HTR-8/SVneo (cell line): Measurements from ENCODE around the gene SHE.

Source experiments
- DNase-seq: peaks from one replicate; pipeline ENCODE4 v3.0.0; 2011; ENCODE audit warnings: low spot score, mixed read lengths; ENCODE audit not compliant: insufficient read length
- FAIRE-seq: peaks from 2 replicates; lab custom pipeline; 2011; peaks lifted over from hg19 to GRCh38; lab: Jason Lieb, UNC

Gene SHE

GRCh38 chr1:154430903-154431302 is 71.3 kb downstream of the SHE start:
- FAIRE-seq (no peak), DNase-seq (no peak)

- FAIRE-seq (no peak), DNase-seq (no peak)
Observed at GRCh38 chr1:154429841-154430611, 72.2 kb downstream of the SHE start.
